ENCODE data around the gene NFKBIB. TPM values are rescaled to one million over a fixed set of nuclear protein-coding genes. Genes with fewer than 3 reads are reported as not detected.

NFKBIB gene
- total and polyA plus RNA-seq, 2 of the 13 experiments (the other 11 are each of a cell fraction or from before 2014, with no cell fraction given): 8.6 to 14.9 TPM

DNA sequence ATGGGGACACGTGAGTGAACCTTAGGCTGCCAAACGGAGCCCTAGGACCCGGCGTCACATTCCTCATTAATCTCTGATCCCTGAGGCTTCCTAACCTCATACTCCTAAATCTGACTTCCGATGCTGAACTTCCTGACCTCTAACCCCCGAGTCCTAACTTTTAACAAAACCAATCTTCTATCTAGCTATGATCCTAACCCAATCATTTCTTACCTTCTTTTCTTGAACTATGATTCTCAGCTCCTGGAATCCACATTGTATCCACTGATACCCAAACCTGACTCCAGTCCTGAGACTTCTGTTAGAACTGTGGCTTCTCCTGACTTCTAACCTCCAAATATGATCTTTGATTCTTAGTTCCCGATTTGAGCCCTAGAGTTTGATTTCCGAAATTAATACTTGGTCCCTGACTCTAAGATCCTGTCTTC, 447 bp downstream of the NFKBIB start:
- Histone ChIP-seq H3K27me3 (ENCODE audit: control insufficient read depth in 1 of 2, insufficient read depth in 2 of 2, low read length in 2 of 2) (no peaks in the 10 kb centered on the region; a peak in 1 of 5 replicates), H3K4me2 (ENCODE audit: low read depth, low read length) (peak overlapping the region; percentile 79), H3K79me2 (ENCODE audit: insufficient read depth, low read length) (peaks cover 1% of the 10 kb centered on the region), H3K27ac (ENCODE audit: extremely low read length, insufficient read depth, low read length) (peak overlapping the region; percentile 73), H3K36me3 (replicated peaks in 1 of 2; ENCODE audit: control insufficient read depth in 1 of 2, insufficient read depth in 2 of 2, low read length in 2 of 2) (peaks cover 2 to 6% of the 10 kb centered on the region in 2 experiments; a peak in 3 of 5 replicates), H4K20me1 (ENCODE audit: insufficient read depth, low read length) (no peaks in the 10 kb centered on the region), H3K4me1 (ENCODE audit: insufficient read depth, low read length) (peaks cover 37% of the 10 kb centered on the region), H2AFZ (ENCODE audit: low read length) (no peak overlapping the region), H3K9me3 (ENCODE audit: low read length) (no peaks in the 10 kb centered on the region), H3K4me3 (replicated peaks in 1 of 3; ENCODE audit: insufficient read depth in 1 of 3, low read depth in 2 of 3, low read length in 3 of 3) (peak overlapping the region; percentile 73 to 87 (median 83)), H3K9ac (ENCODE audit: insufficient read depth, low read depth, low read length) (peak overlapping the region; percentile 72)
- CTCF ChIA-PET (ENCODE audit: low intra/inter-chr PET ratio, low total read pairs): no interaction called here
- WGBS (ENCODE audit: low lambda C conversion rate): 1% methylated on average over 8 of the region's 8 CpGs
- DNase-seq (ENCODE audit: low spot score) (no peak), FAIRE-seq (peak; percentile 23), ATAC-seq (no peak)
- in situ Hi-C loops (cut with HindIII; ENCODE audit: extremely low pct_ligation_motif_present, low pct_unique_long_range_greater_than_20kb): loop anchor here (25.0 kb wide), 1 partner anchor 163 kb away; the partner anchor contains the start of gene CAPN12
- POLR2A ChIA-PET: interaction anchor here (0.7 to 2.5 kb wide), 17 partner anchors 17 to 281 kb away, joined by 3 to 24 read pairs (median 4); partner anchors contain the start of genes ACTN4, ECH1, EIF3K and FBXO17
- intact Hi-C loops (cut with micrococcal nuclease; ENCODE audit: unreplicated experiment): no loop called here
- TSS peak; percentile 89 for BruUV-seq (replicated peaks)
- TF ChIP-seq CREB1 (IDR thresholded peaks at IDR 0.05) (no peak; the same call in 1 of the 2 replicates), CREB1 (CRISPR knock-in tag; IDR thresholded peaks at IDR 0.05) (no peak), PRPF4 (IDR thresholded peaks at IDR 0.05; ENCODE audit: low read depth, low read length, poor library complexity, severe bottlenecking) (no peak), ZNF75D (CRISPR knock-in tag; IDR thresholded peaks at IDR 0.05; ENCODE audit: borderline replicate concordance) (no peak), ARHGAP35 (CRISPR knock-in tag; IDR thresholded peaks at IDR 0.05; ENCODE audit: borderline replicate concordance) (no peak), JARID2 (CRISPR knock-in tag; IDR thresholded peaks at IDR 0.05; ENCODE audit: insufficient replicate concordance) (no peak), ELF4 (CRISPR knock-in tag; IDR thresholded peaks at IDR 0.05; ENCODE audit: borderline replicate concordance) (0 out of 2 replicates have a peak, but pooled peaks have one; percentile 7), ZNF224 (CRISPR knock-in tag; IDR thresholded peaks at IDR 0.05) (no peak), BORCS8-MEF2B (CRISPR knock-in tag; IDR thresholded peaks at IDR 0.05) (no peak), ZNF235 (CRISPR knock-in tag; IDR thresholded peaks at IDR 0.05; ENCODE audit: borderline replicate concordance) (no peak), RORA (CRISPR knock-in tag; IDR thresholded peaks at IDR 0.05) (no peak), ZNF367 (CRISPR knock-in tag; IDR thresholded peaks at IDR 0.05; ENCODE audit: borderline replicate concordance) (0 out of 2 replicates have a peak, but pooled peaks have one; percentile 17), ETV5 (CRISPR knock-in tag; IDR thresholded peaks at IDR 0.05; ENCODE audit: borderline replicate concordance) (0 out of 2 replicates have a peak, but pooled peaks have one; percentile 3), NBN (conservative IDR thresholded peaks at IDR 0.05) (no peak), KAT7 (CRISPR knock-in tag; IDR thresholded peaks at IDR 0.05; ENCODE audit: borderline replicate concordance) (no peak), SYNCRIP (IDR thresholded peaks at IDR 0.05; ENCODE audit: insufficient read depth, low read depth, low read length) (no peak), NFIC (IDR thresholded peaks at IDR 0.05; ENCODE audit: low read length) (no peak), SMARCC2 (IDR thresholded peaks at IDR 0.05) (no peak), NFKB2 (CRISPR knock-in tag; IDR thresholded peaks at IDR 0.05; ENCODE audit: borderline replicate concordance) (no peak), ZNF768 (CRISPR knock-in tag; IDR thresholded peaks at IDR 0.05) (no peak), SIX1 (CRISPR knock-in tag; IDR thresholded peaks at IDR 0.05; ENCODE audit: borderline replicate concordance) (no peak), KDM4B (CRISPR knock-in tag; IDR thresholded peaks at IDR 0.05) (no peak), ZNF577 (CRISPR knock-in tag; IDR thresholded peaks at IDR 0.05; ENCODE audit: borderline replicate concordance, low read depth) (no peak), ZSCAN12 (CRISPR knock-in tag; IDR thresholded peaks at IDR 0.05) (no peak), MEIS1 (CRISPR knock-in tag; IDR thresholded peaks at IDR 0.05; ENCODE audit: borderline replicate concordance) (no peak)
- TF ChIP-seq, protein P1, sequence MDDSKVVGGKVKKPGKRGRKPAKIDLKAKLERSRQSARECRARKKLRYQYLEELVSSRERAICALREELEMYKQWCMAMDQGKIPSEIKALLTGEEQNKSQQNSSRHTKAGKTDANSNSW (CRISPR knock-in tag; IDR thresholded peaks at IDR 0.05; ENCODE audit: borderline replicate concordance): no peak
- TF ChIP-seq, protein P2, sequence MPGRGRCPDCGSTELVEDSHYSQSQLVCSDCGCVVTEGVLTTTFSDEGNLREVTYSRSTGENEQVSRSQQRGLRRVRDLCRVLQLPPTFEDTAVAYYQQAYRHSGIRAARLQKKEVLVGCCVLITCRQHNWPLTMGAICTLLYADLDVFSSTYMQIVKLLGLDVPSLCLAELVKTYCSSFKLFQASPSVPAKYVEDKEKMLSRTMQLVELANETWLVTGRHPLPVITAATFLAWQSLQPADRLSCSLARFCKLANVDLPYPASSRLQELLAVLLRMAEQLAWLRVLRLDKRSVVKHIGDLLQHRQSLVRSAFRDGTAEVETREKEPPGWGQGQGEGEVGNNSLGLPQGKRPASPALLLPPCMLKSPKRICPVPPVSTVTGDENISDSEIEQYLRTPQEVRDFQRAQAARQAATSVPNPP (CRISPR knock-in tag; IDR thresholded peaks at IDR 0.05): no peak
